ENCODE results near the gene IL20. TPM values are rescaled to one million over a fixed set of nuclear protein-coding genes. Genes with fewer than 3 reads are reported as not detected.

The IL20 gene
- total RNA-seq, 1 donor from 2014 or later: not detected

DNA sequence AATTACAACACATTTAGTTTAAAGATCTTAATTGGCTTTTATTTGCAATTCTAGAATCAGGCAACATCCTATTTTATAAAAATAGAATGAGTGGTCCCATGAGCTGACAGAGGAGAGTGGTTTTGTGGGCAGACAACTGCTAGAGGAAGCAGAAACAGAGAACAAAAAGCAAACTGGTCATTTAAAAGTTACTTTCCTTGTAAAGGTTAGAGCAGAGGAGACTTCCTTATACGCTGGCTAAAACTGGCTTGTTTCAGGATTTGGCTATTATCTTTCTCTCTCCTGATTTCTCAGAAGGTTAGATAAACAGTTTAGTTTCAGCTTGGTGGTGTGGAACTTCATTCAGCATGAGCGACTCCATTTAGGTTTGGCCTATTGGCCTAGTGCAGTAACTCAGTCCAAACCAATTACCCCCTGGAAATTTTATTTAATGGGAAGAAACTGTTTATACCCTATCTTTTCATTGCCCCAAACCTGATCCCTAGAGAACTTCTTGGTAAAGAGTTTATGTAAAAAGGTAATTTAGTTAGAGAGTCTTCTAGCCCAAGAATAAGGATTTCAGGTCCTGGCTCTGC is 32.2 kb upstream of the IL20 start:
- H3K4me1 Mint-ChIP-seq (ENCODE audit: low read depth): peaks cover 52% of the 10 kb centered on the region
- no peak overlapping the region for H3K27ac Mint-ChIP-seq
- peaks cover 46% of the 10 kb centered on the region for H3K27me3 Mint-ChIP-seq (ENCODE audit: low read depth)
- no peak overlapping the region for H3K4me3 Mint-ChIP-seq (ENCODE audit: low read depth)
- no peak for DNase-seq (ENCODE audit: low spot score)
- no peaks in the 10 kb centered on the region for H3K9me3 Mint-ChIP-seq
- no peaks in the 10 kb centered on the region for H3K36me3 Mint-ChIP-seq (ENCODE audit: low read depth)
- intact Hi-C loops (cut with micrococcal nuclease): no loop called here

DNA sequence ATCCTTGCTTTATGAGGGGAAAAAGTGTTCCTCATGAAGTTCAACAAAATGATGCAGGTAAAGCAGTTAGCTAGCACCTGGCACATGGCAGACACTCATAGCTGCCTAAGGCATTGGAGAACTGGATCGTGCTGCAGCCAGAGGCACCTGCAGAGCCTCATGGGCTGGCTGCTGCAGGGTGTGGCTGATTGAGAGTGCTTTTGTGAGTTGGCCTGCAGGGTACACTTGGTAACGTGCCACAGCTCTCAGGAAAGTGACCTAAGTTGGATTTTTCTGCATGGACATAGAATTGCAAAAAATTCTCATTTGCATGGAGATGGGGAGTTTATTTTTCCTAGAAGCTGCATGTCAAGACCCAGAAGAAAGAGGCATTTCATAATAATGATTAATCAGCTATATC is 31.6 kb upstream of the IL20 start:
- H3K27ac Mint-ChIP-seq: no peak overlapping the region
- DNase-seq (ENCODE audit: low spot score): no peak
- no peaks in the 10 kb centered on the region for H3K9me3 Mint-ChIP-seq
- H3K36me3 Mint-ChIP-seq (ENCODE audit: low read depth): no peaks in the 10 kb centered on the region
- H3K27me3 Mint-ChIP-seq (ENCODE audit: low read depth): peaks cover 50% of the 10 kb centered on the region
- peaks cover 48% of the 10 kb centered on the region for H3K4me1 Mint-ChIP-seq (ENCODE audit: low read depth)
- intact Hi-C loops (cut with micrococcal nuclease): no loop called here
- no peak overlapping the region for H3K4me3 Mint-ChIP-seq (ENCODE audit: low read depth)

DNA sequence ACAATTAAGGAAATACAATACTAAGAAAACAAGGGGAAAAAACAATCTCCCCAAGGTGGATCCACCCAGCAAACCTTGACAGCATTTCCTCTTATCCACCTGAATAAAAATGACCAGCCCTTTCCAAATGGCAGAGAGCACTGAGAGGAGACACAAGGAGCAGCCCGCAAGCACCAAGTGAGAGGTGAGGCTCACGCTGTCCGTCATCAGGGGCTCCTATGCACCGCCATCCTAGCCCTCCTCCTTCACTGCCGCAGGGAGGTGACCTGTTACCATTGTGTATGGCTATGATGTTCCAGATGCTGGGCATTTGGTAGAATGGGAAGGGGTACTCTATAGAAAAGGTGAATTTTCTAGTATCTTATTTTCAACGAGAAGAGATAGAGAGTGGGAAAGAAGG is 31.2 kb upstream of the IL20 start:
- intact Hi-C loops (cut with micrococcal nuclease): no loop called here
- Mint-ChIP-seq H3K9me3 (no peaks in the 10 kb centered on the region), H3K36me3 (ENCODE audit: low read depth) (no peaks in the 10 kb centered on the region), H3K27ac (no peak overlapping the region), H3K4me1 (ENCODE audit: low read depth) (peaks cover 44% of the 10 kb centered on the region), H3K27me3 (ENCODE audit: low read depth) (peaks cover 53% of the 10 kb centered on the region), H3K4me3 (ENCODE audit: low read depth) (no peak overlapping the region)
- no peak for DNase-seq (ENCODE audit: low spot score)

DNA sequence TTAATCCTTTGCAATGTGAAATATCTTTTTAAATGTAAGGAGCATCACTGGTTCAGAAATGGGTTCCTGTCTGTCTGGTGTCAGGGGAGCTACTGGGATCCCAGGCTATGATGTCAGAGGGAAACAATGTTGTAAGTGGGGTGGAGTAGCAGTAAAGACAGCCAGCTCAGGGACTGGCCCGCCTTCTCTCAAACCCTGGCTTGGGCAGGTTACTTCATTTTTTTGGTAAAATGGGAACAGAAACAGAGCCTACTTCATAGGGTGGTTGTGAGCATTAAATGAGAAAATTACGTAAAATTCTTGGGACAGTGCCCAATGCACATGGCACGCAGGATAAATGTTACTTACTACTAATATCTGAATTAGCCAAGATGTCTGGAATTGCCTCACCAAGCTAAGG is 30.7 kb upstream of the IL20 start:
- Mint-ChIP-seq H3K4me1 (ENCODE audit: low read depth) (peaks cover 39% of the 10 kb centered on the region), H3K4me3 (ENCODE audit: low read depth) (no peak overlapping the region), H3K9me3 (no peaks in the 10 kb centered on the region), H3K27ac (no peak overlapping the region), H3K36me3 (ENCODE audit: low read depth) (no peaks in the 10 kb centered on the region), H3K27me3 (ENCODE audit: low read depth) (peaks cover 57% of the 10 kb centered on the region)
- intact Hi-C loops (cut with micrococcal nuclease): no loop called here
- no peak for DNase-seq (ENCODE audit: low spot score)

DNA sequence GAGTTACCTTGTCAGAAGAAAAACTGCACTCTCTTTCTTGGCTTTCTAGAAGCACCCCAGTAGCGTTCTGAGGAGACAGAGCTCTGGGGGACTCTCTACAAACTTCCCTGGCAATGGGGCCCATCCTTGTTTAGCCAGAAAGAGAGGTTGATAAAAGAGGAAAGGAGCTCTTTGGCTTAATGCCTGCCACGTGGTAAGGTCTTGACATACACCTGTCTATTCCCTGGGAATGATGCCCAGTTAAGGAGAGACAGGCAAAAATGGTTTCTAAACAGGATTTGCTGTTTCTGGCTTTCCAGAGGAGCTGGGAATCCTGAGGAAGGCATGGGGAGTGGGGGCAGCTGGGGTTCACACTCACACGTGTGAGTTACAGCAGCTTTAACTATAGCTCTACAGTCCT is 30.2 kb upstream of the IL20 start:
- peaks cover 57% of the 10 kb centered on the region for H3K27me3 Mint-ChIP-seq (ENCODE audit: low read depth)
- H3K27ac Mint-ChIP-seq: no peak overlapping the region
- no peak overlapping the region for H3K4me3 Mint-ChIP-seq (ENCODE audit: low read depth)
- DNase-seq (ENCODE audit: low spot score): no peak
- no peaks in the 10 kb centered on the region for H3K9me3 Mint-ChIP-seq
- intact Hi-C loops (cut with micrococcal nuclease): no loop called here
- H3K36me3 Mint-ChIP-seq (ENCODE audit: low read depth): no peaks in the 10 kb centered on the region
- peaks cover 34% of the 10 kb centered on the region for H3K4me1 Mint-ChIP-seq (ENCODE audit: low read depth)

DNA sequence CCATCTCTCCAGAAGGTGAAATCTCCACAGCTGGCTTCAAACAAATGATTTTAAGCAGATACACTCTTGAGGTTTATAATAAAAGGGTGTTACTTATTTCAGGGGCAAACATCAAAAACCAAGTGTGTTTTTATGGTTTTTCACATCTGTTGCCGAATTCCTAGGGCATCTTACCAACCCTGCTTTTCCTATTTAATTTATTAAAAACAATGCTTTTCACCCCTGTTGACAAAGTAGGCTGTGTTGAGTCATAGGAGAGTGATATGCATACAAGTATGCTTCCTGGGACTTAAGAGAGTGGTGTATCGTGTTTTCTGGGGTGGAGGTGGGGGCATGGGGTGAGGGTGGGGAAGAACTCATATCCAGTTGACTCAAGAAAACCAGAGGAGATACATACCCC is 29.3 kb upstream of the IL20 start:
- H3K4me3 Mint-ChIP-seq (ENCODE audit: low read depth): no peak overlapping the region
- H3K4me1 Mint-ChIP-seq (ENCODE audit: low read depth): peaks cover 34% of the 10 kb centered on the region
- no peak for DNase-seq (ENCODE audit: low spot score)
- H3K9me3 Mint-ChIP-seq: no peaks in the 10 kb centered on the region
- H3K27ac Mint-ChIP-seq: no peak overlapping the region
- no peaks in the 10 kb centered on the region for H3K36me3 Mint-ChIP-seq (ENCODE audit: low read depth)
- H3K27me3 Mint-ChIP-seq (ENCODE audit: low read depth): peaks cover 56% of the 10 kb centered on the region
- intact Hi-C loops (cut with micrococcal nuclease): no loop called here

DNA sequence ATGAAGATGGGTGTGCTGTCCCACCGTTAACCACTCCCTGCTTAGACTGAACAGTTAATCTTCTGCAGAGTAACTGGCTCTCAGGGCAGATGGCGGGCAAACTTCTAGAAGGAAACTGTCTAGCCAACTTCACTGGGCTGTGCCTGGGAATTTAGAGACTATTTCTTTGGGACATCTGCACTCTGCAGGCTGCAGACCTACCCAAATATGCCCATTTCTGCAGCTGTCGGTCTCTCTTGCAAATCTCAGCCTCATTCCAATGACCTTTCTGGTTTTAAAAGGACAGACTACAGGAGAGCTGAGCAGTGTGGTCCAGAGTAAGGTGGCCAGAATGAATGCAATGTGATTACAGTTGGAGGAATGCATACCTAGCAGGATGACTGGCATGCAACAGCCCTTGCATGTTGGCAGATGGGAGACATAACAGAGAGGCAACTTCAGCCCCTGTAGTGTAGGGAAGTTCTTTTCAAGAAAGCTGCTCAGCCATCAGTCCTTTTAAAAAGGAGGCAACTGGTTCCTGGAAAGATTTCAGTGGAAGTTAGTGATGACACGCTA is 26.3 kb upstream of the IL20 start:
- no peak for DNase-seq (ENCODE audit: low spot score)
- no peaks in the 10 kb centered on the region for H3K9me3 Mint-ChIP-seq
- H3K4me1 Mint-ChIP-seq (ENCODE audit: low read depth): peaks cover 12% of the 10 kb centered on the region
- H3K4me3 Mint-ChIP-seq (ENCODE audit: low read depth): no peak overlapping the region
- peaks cover 48% of the 10 kb centered on the region for H3K27me3 Mint-ChIP-seq (ENCODE audit: low read depth)
- H3K36me3 Mint-ChIP-seq (ENCODE audit: low read depth): no peaks in the 10 kb centered on the region
- H3K27ac Mint-ChIP-seq: no peak overlapping the region
- intact Hi-C loops (cut with micrococcal nuclease): no loop called here

DNA sequence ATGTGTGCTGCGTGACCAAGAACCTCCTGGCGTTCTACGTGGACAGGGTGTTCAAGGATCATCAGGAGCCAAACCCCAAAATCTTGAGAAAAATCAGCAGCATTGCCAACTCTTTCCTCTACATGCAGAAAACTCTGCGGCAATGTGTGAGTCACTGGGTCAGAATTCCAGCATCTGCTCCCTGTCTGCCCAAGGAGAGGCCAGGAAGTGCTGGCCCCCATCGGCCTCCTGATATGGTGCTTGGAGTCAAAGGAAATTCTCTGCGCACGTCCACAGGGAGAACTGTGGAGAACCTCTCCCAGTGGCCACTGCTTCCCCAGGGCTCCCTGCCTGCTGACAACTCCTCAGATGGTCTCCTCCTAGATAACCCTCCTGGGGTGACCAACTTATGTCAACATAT is 25.6 kb upstream of the IL20 start:
- H3K36me3 Mint-ChIP-seq (ENCODE audit: low read depth): no peaks in the 10 kb centered on the region
- H3K27ac Mint-ChIP-seq: no peak overlapping the region
- H3K27me3 Mint-ChIP-seq (ENCODE audit: low read depth): peaks cover 41% of the 10 kb centered on the region
- H3K9me3 Mint-ChIP-seq: no peaks in the 10 kb centered on the region
- H3K4me3 Mint-ChIP-seq (ENCODE audit: low read depth): no peak overlapping the region
- no peak for DNase-seq (ENCODE audit: low spot score)
- intact Hi-C loops (cut with micrococcal nuclease): no loop called here
- peaks cover 8% of the 10 kb centered on the region for H3K4me1 Mint-ChIP-seq (ENCODE audit: low read depth)

DNA sequence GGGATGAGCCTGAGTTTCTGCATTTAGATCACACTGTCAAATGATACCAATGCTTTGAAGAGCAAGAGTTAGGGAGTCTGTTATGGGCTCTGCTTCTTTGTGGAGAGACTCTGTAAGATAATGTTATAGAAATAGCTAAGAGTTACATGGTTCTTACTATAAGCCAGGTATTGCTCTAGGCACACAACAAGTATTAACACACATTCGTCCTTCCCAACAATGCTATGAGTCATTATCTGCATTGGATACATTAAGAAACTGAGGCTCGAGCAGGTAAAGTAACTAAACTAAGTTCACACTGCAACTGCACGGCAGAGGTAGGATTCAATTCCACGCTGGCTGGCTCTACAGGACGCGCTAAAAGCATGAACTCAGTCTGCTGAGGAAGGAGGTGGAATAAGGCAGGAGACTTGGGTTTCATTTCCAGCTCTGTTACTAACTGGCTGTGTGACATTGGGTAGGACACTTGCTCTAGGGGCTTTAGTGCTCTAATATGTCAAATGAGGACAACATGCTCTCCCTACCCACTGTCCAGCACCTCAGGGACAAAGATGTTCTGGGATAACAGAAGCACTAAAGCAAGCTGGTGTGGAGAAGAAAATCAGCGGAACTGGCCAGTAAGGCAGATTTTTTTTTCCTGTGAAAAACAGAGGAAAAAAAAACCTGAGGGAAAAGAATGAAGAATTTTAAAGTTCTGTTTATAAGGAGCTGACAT is 23.7 kb upstream of the IL20 start:
- no peak overlapping the region for H3K4me3 Mint-ChIP-seq (ENCODE audit: low read depth)
- peaks cover 28% of the 10 kb centered on the region for H3K27me3 Mint-ChIP-seq (ENCODE audit: low read depth)
- H3K36me3 Mint-ChIP-seq (ENCODE audit: low read depth): no peaks in the 10 kb centered on the region
- no peak for DNase-seq (ENCODE audit: low spot score)
- peaks cover 8% of the 10 kb centered on the region for H3K4me1 Mint-ChIP-seq (ENCODE audit: low read depth)
- H3K9me3 Mint-ChIP-seq: no peaks in the 10 kb centered on the region
- intact Hi-C loops (cut with micrococcal nuclease): no loop called here
- no peak overlapping the region for H3K27ac Mint-ChIP-seq

DNA sequence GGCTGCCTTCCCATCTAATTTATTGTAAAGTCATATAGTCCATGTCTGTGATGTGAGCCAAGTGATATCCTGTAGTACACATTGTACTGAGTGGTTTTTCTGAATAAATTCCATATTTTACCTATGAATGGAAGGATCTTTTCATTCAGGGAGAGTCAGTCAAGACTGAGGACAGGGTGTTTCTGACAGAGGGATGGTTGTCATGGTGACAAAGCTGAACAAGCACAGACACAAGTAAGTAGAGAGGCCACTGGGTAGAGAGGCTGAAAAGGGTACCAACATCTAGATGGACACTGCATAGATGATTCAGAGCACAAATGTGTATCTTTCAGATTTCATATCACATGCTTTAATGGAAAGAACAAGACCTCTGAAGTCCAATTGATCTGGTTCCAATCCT is 22.6 kb upstream of the IL20 start:
- Mint-ChIP-seq H3K36me3 (ENCODE audit: low read depth) (no peaks in the 10 kb centered on the region), H3K27ac (no peak overlapping the region), H3K4me3 (ENCODE audit: low read depth) (no peak overlapping the region), H3K4me1 (ENCODE audit: low read depth) (peaks cover 8% of the 10 kb centered on the region), H3K27me3 (ENCODE audit: low read depth) (peaks cover 20% of the 10 kb centered on the region), H3K9me3 (no peaks in the 10 kb centered on the region)
- intact Hi-C loops (cut with micrococcal nuclease): no loop called here
- DNase-seq (ENCODE audit: low spot score): no peak

DNA sequence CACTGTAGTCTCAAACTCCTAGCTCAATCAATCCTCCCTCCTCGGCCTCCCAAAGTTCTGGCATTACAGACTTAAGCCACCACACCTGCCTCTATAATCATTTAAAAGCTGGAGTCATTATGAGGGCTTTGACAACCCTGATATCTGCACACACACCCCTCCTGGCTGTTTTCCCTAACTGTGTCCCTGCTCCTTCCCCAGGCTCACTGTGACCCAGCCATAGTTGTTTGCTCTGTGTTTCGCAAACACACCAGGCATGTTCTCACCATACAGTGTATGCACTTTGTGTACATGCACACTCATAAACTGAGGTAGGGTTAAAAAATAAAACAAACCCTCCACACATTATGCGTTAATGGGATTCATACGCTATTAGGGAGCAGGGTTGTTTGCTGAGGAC is 21.8 kb upstream of the IL20 start:
- H3K36me3 Mint-ChIP-seq (ENCODE audit: low read depth): no peaks in the 10 kb centered on the region
- intact Hi-C loops (cut with micrococcal nuclease): no loop called here
- peaks cover 8% of the 10 kb centered on the region for H3K4me1 Mint-ChIP-seq (ENCODE audit: low read depth)
- H3K9me3 Mint-ChIP-seq: no peaks in the 10 kb centered on the region
- no peak overlapping the region for H3K27ac Mint-ChIP-seq
- no peak overlapping the region for H3K4me3 Mint-ChIP-seq (ENCODE audit: low read depth)
- peaks cover 18% of the 10 kb centered on the region for H3K27me3 Mint-ChIP-seq (ENCODE audit: low read depth)
- no peak for DNase-seq (ENCODE audit: low spot score)

DNA sequence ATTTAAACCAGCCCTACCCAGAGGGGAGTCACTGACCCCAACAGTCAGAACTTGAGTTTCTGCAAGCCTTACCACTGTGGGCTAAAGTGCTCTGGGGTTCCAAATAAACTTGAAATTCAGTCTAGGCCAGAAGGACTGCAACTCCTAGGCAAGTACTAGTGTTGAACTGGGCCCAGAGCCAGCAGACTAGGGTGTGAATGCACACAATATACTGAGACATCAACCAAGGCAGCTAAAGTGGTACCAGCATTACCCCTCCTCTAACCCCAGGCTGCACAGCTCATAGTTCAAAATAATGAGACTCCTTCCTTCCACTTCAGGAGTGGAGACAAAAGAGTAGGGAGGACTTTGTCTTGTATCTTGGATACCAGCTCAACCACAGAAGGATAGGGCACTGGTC is 18.9 kb upstream of the IL20 start:
- H3K4me3 Mint-ChIP-seq (ENCODE audit: low read depth): no peak overlapping the region
- no peaks in the 10 kb centered on the region for H3K36me3 Mint-ChIP-seq (ENCODE audit: low read depth)
- H3K4me1 Mint-ChIP-seq (ENCODE audit: low read depth): peaks cover under 1% of the 10 kb centered on the region
- peaks cover 32% of the 10 kb centered on the region for H3K27me3 Mint-ChIP-seq (ENCODE audit: low read depth)
- no peak for DNase-seq (ENCODE audit: low spot score)
- H3K27ac Mint-ChIP-seq: no peak overlapping the region
- H3K9me3 Mint-ChIP-seq: no peaks in the 10 kb centered on the region
- intact Hi-C loops (cut with micrococcal nuclease): no loop called here

DNA sequence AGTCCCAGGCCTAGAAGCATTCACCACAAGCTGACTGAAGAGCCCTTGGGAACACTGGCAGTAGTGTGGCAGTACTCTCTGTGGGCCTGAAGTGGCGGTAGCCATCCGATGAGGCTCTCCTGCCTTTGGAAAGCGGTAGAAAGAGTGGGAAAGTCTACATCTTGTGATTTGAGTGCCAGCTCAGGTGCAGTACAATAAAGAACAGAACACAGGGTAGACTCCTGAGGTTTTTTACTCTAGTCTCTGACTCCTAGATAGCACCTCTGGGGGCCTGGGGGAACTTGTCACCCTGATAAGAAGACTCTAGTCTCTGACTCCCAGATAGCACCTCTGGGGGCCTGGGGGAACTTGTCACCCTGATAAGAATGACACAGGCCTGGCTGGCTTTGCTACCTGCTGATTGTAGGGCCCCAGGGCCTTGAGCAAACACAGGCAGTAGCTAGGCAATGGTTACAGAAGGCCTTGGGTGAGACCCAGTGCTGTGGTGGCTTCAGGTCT is 18.0 kb upstream of the IL20 start:
- Mint-ChIP-seq H3K27ac (no peak overlapping the region), H3K9me3 (peaks cover 3% of the 10 kb centered on the region), H3K36me3 (ENCODE audit: low read depth) (no peaks in the 10 kb centered on the region), H3K4me1 (ENCODE audit: low read depth) (no peaks in the 10 kb centered on the region), H3K4me3 (ENCODE audit: low read depth) (no peak overlapping the region), H3K27me3 (ENCODE audit: low read depth) (peaks cover 40% of the 10 kb centered on the region)
- intact Hi-C loops (cut with micrococcal nuclease): no loop called here
- no peak for DNase-seq (ENCODE audit: low spot score)

Measured in activated T-helper 2 cell treated with anti-CD3 and anti-CD28 coated beads, Interferon-gamma antibody, Interleukin-2, Interleukin-4, amounts not matched to agents 10 μg/mL and 5 μg/mL and 100 μg/mL, durations not matched to agents 14 hours and 24 hours and 36 hours (primary cell).